Camera-type eye (tissue), 1 donor: Measurements from ENCODE around the gene JMJD1C. TPM values are rescaled to one million over a fixed set of nuclear protein-coding genes. Genes with fewer than 3 reads are reported as not detected.

ENCODE experiments used
- total RNA-seq: library from RNA; depleted of rRNA; stranded (reverse); fragments of >200 nt; gene quantifications from one replicate; pipeline ENCODE4 v1.2.3, GENCODE V29; 2014

JMJD1C gene
- total RNA-seq = 315 TPM

GRCh38 chr10:63465293-63466143 lies at the start of gene JMJD1C:
JMJD1C (minus strand) TSS chr10:63465977; CDS start chr10:63465662, 315 bp downstream.

GRCh38 chr10:63133056-63133820 lies 332.5 kb downstream of the JMJD1C start, which contains the start of gene NRBF2:
NRBF2 (plus strand) TSS chr10:63133328; CDS start chr10:63133471, 143 bp downstream.

Other genes with a start within 250 kb of the JMJD1C start
- 46.3 TPM for gene REEP3, start 55.4 kb upstream of the JMJD1C start, total RNA-seq